Stomach (tissue), 9 donors: ENCODE measurements around the gene CTIF. TPM values are rescaled to one million over a fixed set of nuclear protein-coding genes. Genes with fewer than 3 reads are reported as not detected.

Source experiments
- DNase-seq, 2 donors: peaks; one replicate each; pipeline versions ENCODE4 v3.0.0 to v3.0.0-alpha.2; 2013 to 2019
- H3K27ac ChIP-seq, 5 donors: fragments of 200-600 bp in 4 of 5; sonication (generic) in 4 of 5; one replicate each; pipeline ENCODE4 v1.5.1; 2013 to 2019; ENCODE audit warnings: mild to moderate bottlenecking in 1 of 5, moderate library complexity in 1 of 5
- H3K27me3 ChIP-seq, 3 donors: fragments of 200-600 bp; sonication (generic); one replicate each; pipeline ENCODE4 v1.5.1; 2017 to 2019; ENCODE audit warnings: mixed run types in 1 of 3
- H3K36me3 ChIP-seq, 4 donors: fragments of 200-600 bp; sonication (generic); 1 replicate in 3 of 4; 2 replicates in 1 of 4; pipeline ENCODE4 v1.5.1; 2016 to 2019
- H3K4me1 ChIP-seq, 4 donors: fragments of 200-600 bp; sonication (generic); one replicate each; pipeline ENCODE4 v1.5.1; 2016 to 2019
- H3K4me3 ChIP-seq, 4 donors: fragments of 200-600 bp; sonication (generic) in 3 of 4; one replicate each; pipeline ENCODE4 v1.5.1; 2016 to 2019; ENCODE audit warnings: mild to moderate bottlenecking in 1 of 4
- H3K9me3 ChIP-seq, 4 donors: fragments of 200-600 bp; sonication (generic); one replicate each; pipeline ENCODE4 v1.5.1; 2016 to 2019
- CTCF ChIP-seq, 7 experiments: fragments of 450-650 bp in 4 of 7; fragments of 200-600 bp in 3 of 7; sonication (generic) in 3 of 7; IDR thresholded peaks; one replicate each; pipeline ENCODE4 v1.5.1; 2016 to 2019; ENCODE audit warnings: antibody characterized with exemption in 7 of 7, control low read depth in 2 of 7, mild to moderate bottlenecking in 1 of 7
- EP300 ChIP-seq: sonication (generic); formaldehyde crosslinking; IDR thresholded peaks from one replicate; pipeline ENCODE4 v1.6.1; 2017; ENCODE audit warnings: antibody characterized with exemption
- POLR2A ChIP-seq, 4 donors: fragments of 450-650 bp; IDR thresholded peaks; one replicate each; pipeline ENCODE4 v1.6.1; 2016; ENCODE audit warnings: antibody characterized with exemption in 4 of 4, control low read depth in 2 of 4, mild to moderate bottlenecking in 1 of 4, moderate library complexity in 1 of 4
- POLR2AphosphoS5 ChIP-seq, 3 donors: sonication (generic); formaldehyde crosslinking; IDR thresholded peaks; one replicate each; pipeline ENCODE4 v1.6.1; 2016; ENCODE audit warnings: antibody characterized with exemption in 3 of 3
- WGBS, 5 donors: extraction: QIAGEN DNeasy Blood & Tissue Kit in 3 of 5; methylation state at CpG; one replicate each; pipeline versions ENCODE4 v1.1.5 to v1.1.7; 2013 to 2018; 5-methylcytosine and 5-hydroxymethylcytosine counted together
- intact Hi-C: fragments of 100-400 bp; cut with DNase I; formaldehyde crosslinking; loops from one replicate; pipeline ENCODE4 v1.15.1; 2023; ENCODE audit warnings: low total_unique reads
- polyA plus RNA-seq, 3 donors: library from polyadenylated mRNA; stranded (reverse); fragments of 200-250 nt; gene quantifications; one replicate each; pipeline ENCODE4 v1.2.3, GENCODE V29; 2013
- total RNA-seq, 5 donors: library from RNA; depleted of rRNA; stranded (reverse); fragments of >200 nt; gene quantifications; one replicate each; pipeline versions ENCODE4 v1.1.0 to v1.2.3, GENCODE V29; 2014 to 2016
- donor health status: healthy with polysubstance abuse.
- donor health status: Bipolar disorder and iron deficiency.
- donor health status: healthy.

Gene CTIF
- total and polyA plus RNA-seq, 8 donors, result 16.3 to 105 (median 30.3) TPM

- Histone ChIP-seq H3K27ac (no peak overlapping the region), H3K4me3 (no peak overlapping the region), H3K36me3 (peaks cover 0 to 7% (median 2%) of the 10 kb centered on the region in 4 donors), H3K27me3 (no peaks in the 10 kb centered on the region), H3K4me1 (no peaks in the 10 kb centered on the region), H3K9me3 (no peaks in the 10 kb centered on the region)
- TF ChIP-seq POLR2A (IDR thresholded peaks at IDR 0.05) (no peak), EP300 (no peak), POLR2AphosphoS5 (IDR thresholded peaks at IDR 0.05) (no peak), CTCF (IDR thresholded peaks at IDR 0.05) (no peak)
- WGBS, 5 donors, result 47 to 100% (median 66%) methylated on average over 1 of the region's 1 CpG
- DNase-seq, result no peak
- intact Hi-C loops, result no loop called here
These were observed 158.6 kb downstream of the CTIF start for GRCh38 chr18:48697441-48697840.

- no peak overlapping the region for H3K27ac ChIP-seq
- H3K9me3 ChIP-seq, result no peaks in the 10 kb centered on the region
- no peak for DNase-seq
- no peaks in the 10 kb centered on the region for H3K4me1 ChIP-seq
- no peaks in the 10 kb centered on the region for H3K27me3 ChIP-seq
- 67 to 87% (median 78%) methylated on average over 4 to 5 of the region's 5 CpGs for WGBS, 5 donors
- peaks cover 0 to 7% (median 2%) of the 10 kb centered on the region in 4 donors for H3K36me3 ChIP-seq
- intact Hi-C loops, result no loop called here
- no peak overlapping the region for H3K4me3 ChIP-seq
- TF ChIP-seq CTCF (IDR thresholded peaks at IDR 0.05), result no peak
- TF ChIP-seq POLR2A (IDR thresholded peaks at IDR 0.05), result no peak
- no peak for TF ChIP-seq POLR2AphosphoS5 (IDR thresholded peaks at IDR 0.05)
- TF ChIP-seq EP300, result no peak
These were observed 159.9 kb downstream of the CTIF start for GRCh38 chr18:48698707-48699106.

GRCh38 chr18:48699761-48700160, 160.9 kb downstream of the CTIF start:
- H3K4me3 ChIP-seq, result no peak overlapping the region
- H3K4me1 ChIP-seq, result no peaks in the 10 kb centered on the region
- H3K27ac ChIP-seq, result no peak overlapping the region
- TF ChIP-seq CTCF (IDR thresholded peaks at IDR 0.05) (no peak), EP300 (no peak), POLR2A (IDR thresholded peaks at IDR 0.05) (no peak), POLR2AphosphoS5 (IDR thresholded peaks at IDR 0.05) (no peak)
- intact Hi-C loops, result no loop called here
- WGBS, 5 donors, result 50 to 70% (median 57%) methylated on average over 7 of the region's 7 CpGs
- H3K36me3 ChIP-seq, result peaks cover 0 to 7% (median 2%) of the 10 kb centered on the region in 4 donors
- DNase-seq, result no peak
- H3K27me3 ChIP-seq, result no peaks in the 10 kb centered on the region
- no peaks in the 10 kb centered on the region for H3K9me3 ChIP-seq

GRCh38 chr18:48700446-48700845, 161.6 kb downstream of the CTIF start:
- H3K4me3 ChIP-seq, result no peak overlapping the region
- no peak for DNase-seq
- no peaks in the 10 kb centered on the region for H3K4me1 ChIP-seq
- peaks cover 0 to 11% (median 2%) of the 10 kb centered on the region in 4 donors for H3K36me3 ChIP-seq
- no peaks in the 10 kb centered on the region for H3K27me3 ChIP-seq
- intact Hi-C loops, result no loop called here
- TF ChIP-seq CTCF (IDR thresholded peaks at IDR 0.05), result no peak
- TF ChIP-seq POLR2A (IDR thresholded peaks at IDR 0.05), result no peak
- TF ChIP-seq POLR2AphosphoS5 (IDR thresholded peaks at IDR 0.05), result no peak
- TF ChIP-seq EP300, result no peak
- no peaks in the 10 kb centered on the region for H3K9me3 ChIP-seq
- 94 to 98% (median 97%) methylated on average over 9 of the region's 9 CpGs for WGBS, 5 donors
- H3K27ac ChIP-seq, result no peak overlapping the region
